ENCODE data around the gene NPEPL1.
"Not testable (repeated sequence)": the region's sequence is repeated elsewhere in the genome, so short reads cannot be mapped to it uniquely, and the experiment has no call there.

NPEPL1 gene

GRCh38 chr20:58751979-58752378 lies 59.4 kb downstream of the NPEPL1 start:
- TF ChIP-seq ZNF274 (IDR thresholded peaks at IDR 0.05; ENCODE audit: low read depth, low read length) = no peak
- no peak overlapping the region for H3K4me3 ChIP-seq (ENCODE audit: low read length)

GRCh38 chr20:58752565-58752964 lies 60.0 kb downstream of the NPEPL1 start:
- TF ChIP-seq ZNF274 (IDR thresholded peaks at IDR 0.05; ENCODE audit: low read depth, low read length) = no peak

GRCh38 chr20:58753267-58753921 lies 60.8 kb downstream of the NPEPL1 start:
- no peak for TF ChIP-seq ZNF274 (IDR thresholded peaks at IDR 0.05; ENCODE audit: low read depth, low read length)
- no peak overlapping the region for H3K4me3 ChIP-seq (ENCODE audit: low read length)

More at GRCh38 chr20:58752565-58752964, 60.0 kb downstream of the NPEPL1 start:
- H3K4me3 ChIP-seq (ENCODE audit: low read length) = no peak overlapping the region

DNA sequence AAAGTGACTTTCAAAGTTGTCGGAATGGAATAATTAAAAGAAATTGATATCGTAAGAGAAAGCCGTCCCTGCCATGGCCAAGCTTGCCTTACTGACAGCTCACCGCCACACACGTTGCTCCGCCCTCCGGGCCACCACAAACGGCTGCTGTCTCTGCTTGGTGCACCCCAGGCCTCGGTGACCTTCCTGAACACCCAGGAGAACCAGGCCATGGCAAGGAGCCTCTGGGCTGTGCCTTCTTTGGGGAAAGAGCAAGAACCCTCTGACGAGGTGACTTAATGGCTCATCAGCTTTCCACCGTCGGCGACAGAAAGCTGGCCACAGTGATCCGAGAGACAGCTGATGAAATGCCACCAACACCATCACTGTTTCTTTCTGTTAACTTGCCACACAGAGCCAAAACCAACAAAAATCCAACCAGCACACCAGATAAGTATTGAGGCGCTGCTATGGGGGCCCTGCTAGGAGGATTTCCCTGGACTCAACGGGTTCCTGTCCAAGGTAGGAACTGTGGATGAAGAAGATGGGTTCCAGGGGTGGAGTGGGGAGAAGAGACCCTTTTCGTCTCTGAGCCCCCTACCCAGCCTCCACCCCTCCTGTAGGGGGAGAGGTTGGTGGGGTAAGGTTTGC lies 61.4 kb downstream of the NPEPL1 start:
- H3K4me3 ChIP-seq (ENCODE audit: low read length) = no peak overlapping the region
- TF ChIP-seq ZNF274 (IDR thresholded peaks at IDR 0.05; ENCODE audit: low read depth, low read length) = no peak

DNA sequence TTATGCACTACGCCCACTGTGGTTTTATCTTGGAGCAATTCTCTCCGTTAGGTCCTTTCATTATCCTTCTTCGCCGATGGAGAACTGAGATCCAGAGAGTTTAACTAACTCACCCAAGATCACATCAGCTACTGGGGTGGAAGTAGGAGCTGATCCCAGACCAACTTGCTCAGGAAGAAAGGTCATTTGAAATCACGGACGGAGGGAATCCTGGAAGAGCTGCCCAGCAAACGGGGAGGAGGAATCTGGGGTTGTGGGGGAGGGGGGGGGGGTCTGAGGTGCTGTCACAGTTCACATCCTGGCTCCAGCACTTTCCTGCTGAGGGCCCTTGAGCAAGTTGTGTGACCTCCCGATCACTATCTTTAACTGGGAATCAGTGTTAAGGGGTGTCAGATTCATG lies 62.0 kb downstream of the NPEPL1 start:
- no peak for TF ChIP-seq ZNF274 (IDR thresholded peaks at IDR 0.05; ENCODE audit: low read depth, low read length)
- no peak overlapping the region for H3K4me3 ChIP-seq (ENCODE audit: low read length)

- no peak overlapping the region for H3K4me3 ChIP-seq (ENCODE audit: low read length)
These were observed 62.6 kb downstream of the NPEPL1 start for GRCh38 chr20:58755062-58755697.

GRCh38 chr20:58755766-58756449 lies 63.3 kb downstream of the NPEPL1 start:
- no peak for TF ChIP-seq ZNF274 (IDR thresholded peaks at IDR 0.05; ENCODE audit: low read depth, low read length)
- H3K4me3 ChIP-seq (ENCODE audit: low read length) = no peak overlapping the region

More at GRCh38 chr20:58755062-58755697, 62.6 kb downstream of the NPEPL1 start:
- no peak for TF ChIP-seq ZNF274 (IDR thresholded peaks at IDR 0.05; ENCODE audit: low read depth, low read length)

- TF ChIP-seq ZNF274 (IDR thresholded peaks at IDR 0.05; ENCODE audit: low read depth, low read length) = no peak
- no peak overlapping the region for H3K4me3 ChIP-seq (ENCODE audit: low read length)
These were observed 63.8 kb downstream of the NPEPL1 start for GRCh38 chr20:58756450-58756775.

- H3K4me3 ChIP-seq (ENCODE audit: low read length) = not testable (repeated sequence)
These were observed 65.0 kb downstream of the NPEPL1 start for GRCh38 chr20:58757647-58758046.

DNA sequence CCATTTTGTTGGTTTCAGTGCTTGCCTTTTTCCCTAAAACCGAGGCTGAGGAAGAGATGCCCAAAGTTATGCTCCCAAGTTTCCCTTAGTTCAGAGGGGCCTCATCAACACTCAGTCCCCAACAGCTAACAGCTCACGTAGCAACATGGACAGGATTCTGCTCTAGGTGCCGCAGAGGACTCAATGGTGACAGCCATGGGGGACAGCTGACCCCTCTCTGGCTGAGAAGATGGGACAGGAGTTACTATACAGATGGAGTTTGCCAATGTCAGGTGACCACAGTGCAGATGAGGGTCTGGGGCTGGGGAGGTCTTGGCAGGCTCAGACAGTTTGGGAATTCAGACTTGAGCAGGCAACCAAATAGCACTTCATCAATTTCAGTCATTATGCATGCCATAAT lies 67.3 kb downstream of the NPEPL1 start:
- H3K4me3 ChIP-seq (ENCODE audit: low read length) = no peak overlapping the region
- no peak for TF ChIP-seq ZNF274 (IDR thresholded peaks at IDR 0.05; ENCODE audit: low read depth, low read length)

GRCh38 chr20:58760856-58761255 lies 68.3 kb downstream of the NPEPL1 start:
- no peak overlapping the region for H3K4me3 ChIP-seq (ENCODE audit: low read length)
- no peak for TF ChIP-seq ZNF274 (IDR thresholded peaks at IDR 0.05; ENCODE audit: low read depth, low read length)

GRCh38 chr20:58762120-58762519 lies 69.5 kb downstream of the NPEPL1 start:
- no peak overlapping the region for H3K4me3 ChIP-seq (ENCODE audit: low read length)
- no peak for TF ChIP-seq ZNF274 (IDR thresholded peaks at IDR 0.05; ENCODE audit: low read depth, low read length)

DNA sequence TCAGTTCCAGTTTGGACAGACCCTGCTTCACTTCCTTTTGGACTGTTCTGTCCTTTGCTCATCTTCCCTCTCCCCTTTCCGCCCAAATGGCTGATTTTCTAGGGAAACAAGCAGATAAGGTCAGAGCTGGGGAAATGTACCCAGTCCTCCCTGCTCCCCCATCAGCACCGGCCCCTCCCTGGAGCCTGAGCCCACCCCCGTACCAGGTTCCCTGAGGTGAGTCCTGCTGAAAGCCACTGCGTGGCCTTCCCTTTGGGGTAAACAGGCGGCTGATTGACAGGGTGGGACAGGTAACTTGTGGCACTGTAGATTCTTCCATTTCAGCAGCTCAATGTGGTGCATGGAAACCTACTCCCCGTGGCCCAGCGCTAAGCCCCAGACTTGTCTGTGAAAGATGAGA lies 70.5 kb downstream of the NPEPL1 start:
- no peak overlapping the region for H3K4me3 ChIP-seq (ENCODE audit: low read length)
- no peak for TF ChIP-seq ZNF274 (IDR thresholded peaks at IDR 0.05; ENCODE audit: low read depth, low read length)

Data from GM08714 (cell line).